Measurements from ENCODE around the gene AP5B1.

GRCh38 chr11:65785319-65786007 lies 4.7 kb upstream of the AP5B1 start:
- TF ChIP-seq, protein P1, sequence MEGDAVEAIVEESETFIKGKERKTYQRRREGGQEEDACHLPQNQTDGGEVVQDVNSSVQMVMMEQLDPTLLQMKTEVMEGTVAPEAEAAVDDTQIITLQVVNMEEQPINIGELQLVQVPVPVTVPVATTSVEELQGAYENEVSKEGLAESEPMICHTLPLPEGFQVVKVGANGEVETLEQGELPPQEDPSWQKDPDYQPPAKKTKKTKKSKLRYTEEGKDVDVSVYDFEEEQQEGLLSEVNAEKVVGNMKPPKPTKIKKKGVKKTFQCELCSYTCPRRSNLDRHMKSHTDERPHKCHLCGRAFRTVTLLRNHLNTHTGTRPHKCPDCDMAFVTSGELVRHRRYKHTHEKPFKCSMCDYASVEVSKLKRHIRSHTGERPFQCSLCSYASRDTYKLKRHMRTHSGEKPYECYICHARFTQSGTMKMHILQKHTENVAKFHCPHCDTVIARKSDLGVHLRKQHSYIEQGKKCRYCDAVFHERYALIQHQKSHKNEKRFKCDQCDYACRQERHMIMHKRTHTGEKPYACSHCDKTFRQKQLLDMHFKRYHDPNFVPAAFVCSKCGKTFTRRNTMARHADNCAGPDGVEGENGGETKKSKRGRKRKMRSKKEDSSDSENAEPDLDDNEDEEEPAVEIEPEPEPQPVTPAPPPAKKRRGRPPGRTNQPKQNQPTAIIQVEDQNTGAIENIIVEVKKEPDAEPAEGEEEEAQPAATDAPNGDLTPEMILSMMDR (conservative IDR thresholded peaks at IDR 0.05; ENCODE audit: low read length) = no peak
- TF ChIP-seq EZH2phosphoT487 (IDR thresholded peaks at IDR 0.05; ENCODE audit: borderline replicate concordance, low read depth, low read length) = no peak
